HEK293 (cell line): ENCODE measurements around the gene RAB36.

ENCODE experiments used
- HOXC10 ChIP-seq: sonication (generic); formaldehyde crosslinking; IDR thresholded peaks from 2 replicates; pipeline ENCODE4 v1.8.1; 2023; ENCODE audit warnings: mild to moderate bottlenecking, missing genetic modification reagents
- KLF17 ChIP-seq: fragments of 450-650 bp; formaldehyde crosslinking; IDR thresholded peaks from 2 replicates; pipeline ENCODE4 v1.5.1; 2016; ENCODE audit warnings: missing biosample characterization, missing genetic modification characterization
- KLF9 ChIP-seq: fragments of 450-650 bp; formaldehyde crosslinking; IDR thresholded peaks from 2 replicates; pipeline ENCODE4 v1.5.1; 2016; ENCODE audit warnings: missing biosample characterization, missing genetic modification characterization, low read depth
- OVOL3 ChIP-seq: fragments of 450-650 bp; formaldehyde crosslinking; IDR thresholded peaks from 2 replicates; pipeline ENCODE4 v1.5.1; 2016; ENCODE audit warnings: missing biosample characterization, missing genetic modification characterization
- PATZ1 ChIP-seq: fragments of 450-650 bp; formaldehyde crosslinking; IDR thresholded peaks from 2 replicates; pipeline ENCODE4 v1.5.1; 2016; ENCODE audit warnings: missing biosample characterization, missing genetic modification characterization
- SP7 ChIP-seq: fragments of 450-650 bp; formaldehyde crosslinking; IDR thresholded peaks from 2 replicates; pipeline ENCODE4 v1.5.1; 2016; ENCODE audit warnings: missing biosample characterization, missing genetic modification characterization
- ZBTB11 ChIP-seq: fragments of 450-650 bp; formaldehyde crosslinking; conservative IDR thresholded peaks from 2 replicates; pipeline ENCODE4 v1.5.1; 2016; ENCODE audit warnings: low read depth, missing biosample characterization, missing genetic modification characterization
- ZBTB48 ChIP-seq: fragments of 450-650 bp; formaldehyde crosslinking; IDR thresholded peaks from 2 replicates; pipeline ENCODE4 v1.5.1; 2016; ENCODE audit warnings: missing biosample characterization, missing genetic modification characterization
- ZBTB6 ChIP-seq: fragments of 450-650 bp; formaldehyde crosslinking; IDR thresholded peaks from 2 replicates; pipeline ENCODE4 v1.5.1; 2017; ENCODE audit warnings: missing biosample characterization, missing genetic modification characterization
- ZNF138 ChIP-seq: fragments of 450-650 bp; formaldehyde crosslinking; IDR thresholded peaks from 2 replicates; pipeline ENCODE4 v1.5.1; 2016; ENCODE audit warnings: missing biosample characterization, missing genetic modification characterization, borderline replicate concordance
- ZNF146 ChIP-seq: fragments of 450-650 bp; formaldehyde crosslinking; IDR thresholded peaks from 2 replicates; pipeline ENCODE4 v1.5.1; 2016; ENCODE audit warnings: missing biosample characterization, missing genetic modification characterization
- ZNF274 ChIP-seq, 2 experiments: fragments of 200-500 bp in 1 of 2; fragments of 450-650 bp in 1 of 2; sonication (Bioruptor generic) in 1 of 2; formaldehyde crosslinking in 1 of 2; IDR thresholded peaks; 2 replicates each; pipeline versions ENCODE4 v1.5.1 to v1.6.1; 2014 to 2016; ENCODE audit warnings: borderline replicate concordance in 1 of 2, inconsistent platforms in 1 of 2, low read length in 1 of 2, missing biosample characterization in 1 of 2, missing genetic modification characterization in 1 of 2
- ZNF280C ChIP-seq: fragments of 450-650 bp; formaldehyde crosslinking; IDR thresholded peaks from 2 replicates; pipeline ENCODE4 v1.5.1; 2016; ENCODE audit warnings: missing biosample characterization, missing genetic modification characterization
- ZNF449 ChIP-seq: fragments of 450-650 bp; formaldehyde crosslinking; IDR thresholded peaks from 2 replicates; pipeline ENCODE4 v1.5.1; 2017; ENCODE audit warnings: missing biosample characterization, mild to moderate bottlenecking, missing genetic modification characterization, moderate library complexity
- ZNF521 ChIP-seq: fragments of 450-650 bp; formaldehyde crosslinking; IDR thresholded peaks from 2 replicates; pipeline ENCODE4 v1.5.1; 2017; ENCODE audit warnings: missing biosample characterization, mild to moderate bottlenecking, missing genetic modification characterization
- ZNF645 ChIP-seq: fragments of 450-650 bp; formaldehyde crosslinking; IDR thresholded peaks from 2 replicates; pipeline ENCODE4; 2016; ENCODE audit warnings: missing biosample characterization, missing genetic modification characterization
- ZNF654 ChIP-seq: fragments of 450-650 bp; formaldehyde crosslinking; IDR thresholded peaks from 2 replicates; pipeline ENCODE4 v1.5.1; 2016; ENCODE audit warnings: low read depth, missing biosample characterization, missing genetic modification characterization
- ZNF660 ChIP-seq: fragments of 450-650 bp; IDR thresholded peaks from 2 replicates; pipeline ENCODE4 v1.5.1; 2018; ENCODE audit warnings: missing biosample characterization, mild to moderate bottlenecking, missing genetic modification characterization
- ZNF677 ChIP-seq: fragments of 450-650 bp; IDR thresholded peaks from 2 replicates; pipeline ENCODE4 v1.5.0; 2018; ENCODE audit warnings: missing biosample characterization, mild to moderate bottlenecking, missing genetic modification characterization, moderate library complexity
- ZNF76 ChIP-seq: fragments of 450-650 bp; formaldehyde crosslinking; IDR thresholded peaks from 2 replicates; pipeline ENCODE4; 2016; ENCODE audit warnings: low read depth, missing biosample characterization, missing genetic modification characterization, borderline replicate concordance
- ZNF768 ChIP-seq: fragments of 450-650 bp; formaldehyde crosslinking; IDR thresholded peaks from 2 replicates; pipeline ENCODE4 v1.5.1; 2018; ENCODE audit warnings: missing biosample characterization, mild to moderate bottlenecking, missing genetic modification characterization
- ZNF830 ChIP-seq: fragments of 450-650 bp; IDR thresholded peaks from 2 replicates; pipeline ENCODE4 v1.5.0; 2018; ENCODE audit warnings: missing biosample characterization, missing genetic modification characterization, low read depth, mild to moderate bottlenecking, moderate library complexity
- ZNF837 ChIP-seq: fragments of 450-650 bp; formaldehyde crosslinking; IDR thresholded peaks from 2 replicates; pipeline ENCODE4 v1.5.1; 2016; ENCODE audit warnings: missing biosample characterization, missing genetic modification characterization
- ZSCAN16 ChIP-seq: fragments of 450-650 bp; formaldehyde crosslinking; IDR thresholded peaks from 2 replicates; pipeline ENCODE4 v1.5.1; 2016; ENCODE audit warnings: missing biosample characterization, missing genetic modification characterization
- ZSCAN30 ChIP-seq: fragments of 450-650 bp; IDR thresholded peaks from 2 replicates; pipeline ENCODE4 v1.5.1; 2018; ENCODE audit warnings: missing biosample characterization, mild to moderate bottlenecking, missing genetic modification characterization, moderate library complexity
- ZXDB ChIP-seq: fragments of 450-650 bp; formaldehyde crosslinking; IDR thresholded peaks from 2 replicates; pipeline ENCODE4 v1.5.1; 2016; ENCODE audit warnings: missing biosample characterization, missing genetic modification characterization

Gene RAB36

GRCh38 chr22:23178512-23179254 lies 33.4 kb downstream of the RAB36 start (continued):
- TF ChIP-seq ZNF660 (no peak), ZNF645 (tag by site-specific recombination) (no peak), ZBTB11 (tag by site-specific recombination) (no peak), ZSCAN30 (0 out of 2 replicates have a peak, but pooled peaks have one; percentile 31), ZSCAN16 (tag by site-specific recombination) (no peak), ZXDB (tag by site-specific recombination) (peak; percentile 57; the same call in 1 of the 2 replicates), ZNF677 (no peak), ZBTB48 (tag by site-specific recombination) (peak; percentile 83), ZNF768 (tag by site-specific recombination) (no peak), KLF9 (tag by site-specific recombination) (peak; percentile 42; the same call in 1 of the 2 replicates), ZNF654 (tag by site-specific recombination) (peak; percentile 87), ZBTB6 (tag by site-specific recombination) (no peak), ZNF837 (no peak), ZNF76 (tag by site-specific recombination) (peak; percentile 43; the same call in 1 of the 2 replicates), ZNF138 (no peak), HOXC10 (no peak), ZNF274 (IDR thresholded peaks at IDR 0.05; ENCODE audit: low read length) (no peak), ZNF274 (tag by site-specific recombination; IDR thresholded peaks at IDR 0.05; ENCODE audit: borderline replicate concordance) (no peak), ZNF830 (no peak), OVOL3 (tag by site-specific recombination) (no peak), ZNF449 (tag by site-specific recombination) (no peak), ZNF146 (tag by site-specific recombination) (no peak), KLF17 (no peak), PATZ1 (tag by site-specific recombination) (peak; percentile 29; the same call in 1 of the 2 replicates), ZNF521 (tag by site-specific recombination) (no peak), SP7 (tag by site-specific recombination) (0 out of 2 replicates have a peak, but pooled peaks have one; percentile 31), ZNF280C (tag by site-specific recombination) (no peak)
